Activated T-cell treated with anti-CD3 and anti-CD28 coated beads for 4 hours (primary cell): ENCODE measurements around the gene PRAMEF11.
"Not testable (repeated sequence)": the region's sequence is repeated elsewhere in the genome, so short reads cannot be mapped to it uniquely, and the experiment has no call there.

ENCODE experiments used
- DNase-seq: peaks from one replicate; pipeline ENCODE4 v3.0.0-alpha.2; 2020

Gene PRAMEF11

GRCh38 chr1:12831310-12831709 is at the start of gene PRAMEF11:
TSS of gene PRAMEF11 (minus strand) at chr1:12831410. CDS start at chr1:12828789, 2,621 bp downstream.
- DNase-seq, result not testable (repeated sequence)

- DNase-seq, result not testable (repeated sequence)
These were observed 47.2 kb upstream of the PRAMEF11 start for GRCh38 chr1:12878453-12878852.

- not testable (repeated sequence) for DNase-seq
These were observed 32.1 kb upstream of the PRAMEF11 start for GRCh38 chr1:12863131-12863880.

GRCh38 chr1:12856786-12857185 is 25.6 kb upstream of the PRAMEF11 start, which contains the start of gene PRAMEF2:
TSS of gene PRAMEF2 (plus strand) at chr1:12857086. CDS start at chr1:12859010, 1,924 bp downstream.
- DNase-seq, result not testable (repeated sequence)

GRCh38 chr1:12851779-12852178 is 20.6 kb upstream of the PRAMEF11 start:
- no peak for DNase-seq

- not testable (repeated sequence) for DNase-seq
These were observed 17.4 kb upstream of the PRAMEF11 start, which contains the start of gene HNRNPCL1 for GRCh38 chr1:12848620-12849019. TSS of gene HNRNPCL1 (minus strand) at chr1:12848720. CDS start at chr1:12848289, 431 bp downstream.

- not testable (repeated sequence) for DNase-seq
These were observed 2.0 kb upstream of the PRAMEF11 start for GRCh38 chr1:12833251-12833650.

- not testable (repeated sequence) for DNase-seq
These were observed 12.1 kb downstream of the PRAMEF11 start for GRCh38 chr1:12819061-12819460.

GRCh38 chr1:12811409-12811784 is 19.8 kb downstream of the PRAMEF11 start:
- no peak for DNase-seq

- no peak for DNase-seq
These were observed 20.4 kb downstream of the PRAMEF11 start for GRCh38 chr1:12810691-12811408.

GRCh38 chr1:12809933-12810332 is 21.3 kb downstream of the PRAMEF11 start:
- no peak for DNase-seq

GRCh38 chr1:12799730-12800129 is 31.5 kb downstream of the PRAMEF11 start:
- DNase-seq, result no peak

GRCh38 chr1:12798911-12799310 is 32.3 kb downstream of the PRAMEF11 start:
- DNase-seq, result no peak

- DNase-seq, result not testable (repeated sequence)
These were observed 40.1 kb downstream of the PRAMEF11 start, which contains the start of gene PRAMEF1 for GRCh38 chr1:12791097-12791496. TSS of gene PRAMEF1 (plus strand) at chr1:12791397. CDS start at chr1:12793228, 1,831 bp downstream.

GRCh38 chr1:12784729-12785128 is 46.5 kb downstream of the PRAMEF11 start:
- not testable (repeated sequence) for DNase-seq

GRCh38 chr1:12783783-12784182 is 47.4 kb downstream of the PRAMEF11 start:
- not testable (repeated sequence) for DNase-seq

- not testable (repeated sequence) for DNase-seq
These were observed 49.7 kb downstream of the PRAMEF11 start for GRCh38 chr1:12781488-12781887.

- no peak for DNase-seq
These were observed 52.3 kb downstream of the PRAMEF11 start for GRCh38 chr1:12778907-12779306.

- DNase-seq, result no peak
These were observed 53.1 kb downstream of the PRAMEF11 start for GRCh38 chr1:12778061-12778460.

GRCh38 chr1:12776801-12777557 is 54.2 kb downstream of the PRAMEF11 start:
- DNase-seq, result no peak

GRCh38 chr1:12775443-12775842 is 55.8 kb downstream of the PRAMEF11 start:
- no peak for DNase-seq

GRCh38 chr1:12774801-12775345 is 56.3 kb downstream of the PRAMEF11 start:
- no peak for DNase-seq
